Vagina (tissue), 2 donors: ENCODE measurements around the gene IER5.

ENCODE experiments used
- POLR2A ChIP-seq, 2 donors: fragments of 450-650 bp; IDR thresholded peaks; one replicate each; pipeline ENCODE4 v1.6.1; 2017; ENCODE audit warnings: antibody characterized with exemption in 2 of 2, mild to moderate bottlenecking in 2 of 2, moderate library complexity in 2 of 2
- POLR2AphosphoS5 ChIP-seq, 2 donors: sonication (generic); formaldehyde crosslinking; IDR thresholded peaks; one replicate each; pipeline ENCODE4 v1.9.0; 2017; ENCODE audit warnings: antibody characterized with exemption in 2 of 2, mild to moderate bottlenecking in 2 of 2, low read depth in 1 of 2; ENCODE audit not compliant: insufficient read depth in 1 of 2
- TF ChIP-seq, protein P1 (sequence below), 3 experiments: fragments of 450-650 bp in 2 of 3; fragments of 200-600 bp in 1 of 3; sonication (generic) in 1 of 3; IDR thresholded peaks; one replicate each; pipeline ENCODE4 v1.5.1; 2017 to 2019; ENCODE audit warnings: antibody characterized with exemption in 3 of 3, mild to moderate bottlenecking in 2 of 3, moderate library complexity in 2 of 3

DNA sequence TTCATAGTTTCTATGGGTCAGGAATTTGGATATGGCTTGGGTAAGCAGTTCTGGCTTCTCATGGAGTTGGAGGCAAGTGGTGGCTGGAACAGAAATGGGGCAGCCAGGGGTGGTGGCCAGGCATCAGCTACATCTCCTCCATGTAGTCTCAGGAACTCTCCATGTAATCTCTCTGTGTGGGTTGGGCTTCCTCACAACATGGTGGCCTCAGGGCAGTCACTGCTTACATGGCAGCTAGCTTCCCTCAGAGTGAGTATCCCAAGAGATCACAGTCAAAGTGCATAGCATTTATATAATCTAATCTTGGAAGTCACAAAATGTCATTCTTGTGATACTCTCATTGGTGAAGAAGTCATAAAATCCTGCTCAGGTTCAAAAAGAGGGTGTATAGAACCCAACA lies 29.1 kb upstream of the IER5 start:
- TF ChIP-seq POLR2AphosphoS5 (IDR thresholded peaks at IDR 0.05; ENCODE audit: insufficient read depth in 1 of 2, low read depth in 1 of 2) (no peak), POLR2A (IDR thresholded peaks at IDR 0.05) (no peak)
- TF ChIP-seq, protein P1, sequence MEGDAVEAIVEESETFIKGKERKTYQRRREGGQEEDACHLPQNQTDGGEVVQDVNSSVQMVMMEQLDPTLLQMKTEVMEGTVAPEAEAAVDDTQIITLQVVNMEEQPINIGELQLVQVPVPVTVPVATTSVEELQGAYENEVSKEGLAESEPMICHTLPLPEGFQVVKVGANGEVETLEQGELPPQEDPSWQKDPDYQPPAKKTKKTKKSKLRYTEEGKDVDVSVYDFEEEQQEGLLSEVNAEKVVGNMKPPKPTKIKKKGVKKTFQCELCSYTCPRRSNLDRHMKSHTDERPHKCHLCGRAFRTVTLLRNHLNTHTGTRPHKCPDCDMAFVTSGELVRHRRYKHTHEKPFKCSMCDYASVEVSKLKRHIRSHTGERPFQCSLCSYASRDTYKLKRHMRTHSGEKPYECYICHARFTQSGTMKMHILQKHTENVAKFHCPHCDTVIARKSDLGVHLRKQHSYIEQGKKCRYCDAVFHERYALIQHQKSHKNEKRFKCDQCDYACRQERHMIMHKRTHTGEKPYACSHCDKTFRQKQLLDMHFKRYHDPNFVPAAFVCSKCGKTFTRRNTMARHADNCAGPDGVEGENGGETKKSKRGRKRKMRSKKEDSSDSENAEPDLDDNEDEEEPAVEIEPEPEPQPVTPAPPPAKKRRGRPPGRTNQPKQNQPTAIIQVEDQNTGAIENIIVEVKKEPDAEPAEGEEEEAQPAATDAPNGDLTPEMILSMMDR (IDR thresholded peaks at IDR 0.05) = no peak
